D721Med (cell line): Measurements from ENCODE around the gene A4GNT.

Experiments used
- DNase-seq: peaks from one replicate; pipeline ENCODE4 v3.0.0; 2011; ENCODE audit warnings: low spot score; ENCODE audit not compliant: insufficient read length
- FAIRE-seq: peaks from 2 replicates; lab custom pipeline; 2011; peaks lifted over from hg19 to GRCh38; lab: Jason Lieb, UNC
- TF ChIP-seq, protein P1 (sequence below): IDR thresholded peaks from 2 replicates; pipeline ENCODE4 v1.5.1; 2012; ENCODE audit warnings: mild to moderate bottlenecking, control low read depth; ENCODE audit not compliant: insufficient read depth; ENCODE audit errors: missing control alignments

The A4GNT gene

DNA sequence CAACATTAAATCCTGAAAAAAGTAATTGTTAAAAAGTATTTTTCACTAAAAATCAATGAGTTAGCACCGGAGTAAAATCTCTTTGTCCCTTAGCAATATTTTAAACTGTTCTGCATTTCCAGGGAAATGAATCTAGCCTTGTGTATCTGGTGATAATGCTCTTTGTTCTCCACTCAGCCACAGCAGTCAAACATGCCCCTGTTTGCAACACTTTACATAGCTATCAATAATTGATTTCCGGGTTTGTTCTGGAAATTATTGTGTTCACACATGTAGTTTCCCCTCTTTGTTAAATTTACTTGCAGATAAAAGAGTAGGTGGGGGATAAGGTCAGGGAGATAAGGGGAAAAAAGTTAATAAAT lies 3.6 kb upstream of the A4GNT start:
- FAIRE-seq (no peak), DNase-seq (no peak)
- TF ChIP-seq, protein P1, sequence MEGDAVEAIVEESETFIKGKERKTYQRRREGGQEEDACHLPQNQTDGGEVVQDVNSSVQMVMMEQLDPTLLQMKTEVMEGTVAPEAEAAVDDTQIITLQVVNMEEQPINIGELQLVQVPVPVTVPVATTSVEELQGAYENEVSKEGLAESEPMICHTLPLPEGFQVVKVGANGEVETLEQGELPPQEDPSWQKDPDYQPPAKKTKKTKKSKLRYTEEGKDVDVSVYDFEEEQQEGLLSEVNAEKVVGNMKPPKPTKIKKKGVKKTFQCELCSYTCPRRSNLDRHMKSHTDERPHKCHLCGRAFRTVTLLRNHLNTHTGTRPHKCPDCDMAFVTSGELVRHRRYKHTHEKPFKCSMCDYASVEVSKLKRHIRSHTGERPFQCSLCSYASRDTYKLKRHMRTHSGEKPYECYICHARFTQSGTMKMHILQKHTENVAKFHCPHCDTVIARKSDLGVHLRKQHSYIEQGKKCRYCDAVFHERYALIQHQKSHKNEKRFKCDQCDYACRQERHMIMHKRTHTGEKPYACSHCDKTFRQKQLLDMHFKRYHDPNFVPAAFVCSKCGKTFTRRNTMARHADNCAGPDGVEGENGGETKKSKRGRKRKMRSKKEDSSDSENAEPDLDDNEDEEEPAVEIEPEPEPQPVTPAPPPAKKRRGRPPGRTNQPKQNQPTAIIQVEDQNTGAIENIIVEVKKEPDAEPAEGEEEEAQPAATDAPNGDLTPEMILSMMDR = no peak

GRCh38 chr3:138135146-138135832 lies 3.1 kb upstream of the A4GNT start:
- TF ChIP-seq, protein P1 = no peak
- DNase-seq (no peak), FAIRE-seq (no peak)

- DNase-seq (no peak), FAIRE-seq (no peak)
- TF ChIP-seq, protein P1 = no peak
Measured at GRCh38 chr3:138127636-138128365, 4.4 kb downstream of the A4GNT start.

DNA sequence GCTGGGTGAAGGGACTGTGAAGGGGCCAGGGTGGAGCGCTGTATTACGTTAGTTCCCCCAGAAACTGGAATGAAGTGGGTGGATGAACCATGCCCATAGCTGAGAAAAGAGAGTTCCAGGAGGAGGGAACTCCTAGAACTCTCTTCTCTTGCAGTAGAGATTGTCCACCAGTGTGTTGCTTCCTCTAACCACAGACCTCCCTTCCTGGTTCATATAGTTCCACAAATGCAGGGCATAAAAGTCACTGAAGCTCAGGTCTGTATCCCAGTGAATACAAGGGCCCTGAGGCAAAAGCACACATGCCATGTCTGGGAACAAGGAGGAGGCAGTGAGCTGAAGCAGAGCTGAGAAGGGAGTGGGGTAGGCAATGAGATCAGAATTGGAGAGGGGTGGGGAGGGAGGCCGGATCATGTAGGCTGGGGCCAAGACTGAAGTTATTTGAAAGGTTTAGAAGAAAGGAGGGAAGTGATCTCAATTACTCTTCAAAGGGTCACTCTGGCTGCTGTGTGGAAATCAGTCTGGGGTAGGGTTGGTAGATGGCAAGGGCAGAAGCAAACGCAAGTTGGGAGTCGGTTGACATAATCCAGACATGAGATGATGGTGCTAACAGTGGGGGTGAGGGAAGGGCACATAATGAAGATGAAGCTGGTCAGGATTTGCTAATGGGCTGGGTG lies 6.5 kb downstream of the A4GNT start:
- DNase-seq (no peak), FAIRE-seq (no peak)
- TF ChIP-seq, protein P1 = no peak

DNA sequence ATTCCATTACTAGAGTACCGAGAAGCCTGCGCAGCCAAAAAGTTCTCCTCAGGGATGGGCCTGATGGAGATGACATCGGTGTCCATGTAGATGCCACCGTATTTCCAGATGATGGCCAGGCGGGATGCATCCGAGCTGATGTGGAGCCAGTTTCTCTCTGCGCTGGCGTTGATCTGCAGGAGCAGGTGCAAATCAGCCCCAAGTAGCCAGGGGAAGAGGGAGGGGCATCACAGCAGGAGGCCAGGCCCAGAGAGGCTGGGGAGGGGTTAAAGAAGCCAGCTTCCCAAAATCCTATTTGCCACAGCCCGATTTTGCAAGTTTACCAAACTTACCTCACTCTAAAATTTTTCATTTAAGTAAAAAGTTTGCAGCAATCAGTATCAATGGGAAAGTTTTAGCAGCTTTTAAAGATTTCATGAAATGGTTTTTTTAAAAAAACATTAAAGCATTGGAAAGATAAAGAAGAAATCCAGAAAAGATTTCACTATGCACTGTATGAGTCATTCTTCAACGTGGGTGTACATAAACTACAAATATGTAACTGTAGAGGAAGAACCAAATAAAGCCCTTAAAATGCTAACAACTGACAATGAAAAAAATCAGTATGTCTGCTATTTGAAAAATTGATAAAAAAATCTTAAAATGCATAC lies 7.4 kb downstream of the A4GNT start:
- TF ChIP-seq, protein P1 = no peak
- FAIRE-seq = no peak
- no peak for DNase-seq

- TF ChIP-seq, protein P1 = no peak
- no peak for FAIRE-seq
- no peak for DNase-seq
Measured at GRCh38 chr3:138124188-138124587, 8.0 kb downstream of the A4GNT start.

GRCh38 chr3:138119423-138119766 lies 12.8 kb downstream of the A4GNT start:
- no peak for FAIRE-seq
- TF ChIP-seq, protein P1 = no peak
- no peak for DNase-seq
